HEK293 (cell line): ENCODE results near the gene PTPRN2.

Experiments
- YY1 ChIP-seq: fragments of 450-650 bp; formaldehyde crosslinking; IDR thresholded peaks from 2 replicates; pipeline ENCODE4 v1.5.1; 2018; ENCODE audit warnings: missing biosample characterization, missing genetic modification characterization
- ZNF223 ChIP-seq: fragments of 450-650 bp; formaldehyde crosslinking; IDR thresholded peaks from 2 replicates; pipeline ENCODE4 v1.5.1; 2016; ENCODE audit warnings: missing biosample characterization, missing genetic modification characterization
- ZNF350 ChIP-seq: fragments of 450-650 bp; formaldehyde crosslinking; IDR thresholded peaks from 2 replicates; pipeline ENCODE4 v1.5.0; 2017; ENCODE audit warnings: missing biosample characterization, mild to moderate bottlenecking, missing genetic modification characterization
- ZNF473 ChIP-seq: fragments of 450-650 bp; formaldehyde crosslinking; IDR thresholded peaks from 2 replicates; pipeline ENCODE4 v1.5.1; 2017; ENCODE audit warnings: missing biosample characterization, missing genetic modification characterization
- ZNF530 ChIP-seq: fragments of 450-650 bp; formaldehyde crosslinking; IDR thresholded peaks from 2 replicates; pipeline ENCODE4 v1.5.1; 2016; ENCODE audit warnings: low read depth, missing biosample characterization, missing genetic modification characterization
- ZNF548 ChIP-seq: fragments of 450-650 bp; formaldehyde crosslinking; IDR thresholded peaks from 2 replicates; pipeline ENCODE4 v1.5.1; 2016; ENCODE audit warnings: missing biosample characterization, missing genetic modification characterization
- ZNF776 ChIP-seq: fragments of 450-650 bp; formaldehyde crosslinking; IDR thresholded peaks from 2 replicates; pipeline ENCODE4 v1.5.0; 2017; ENCODE audit warnings: missing biosample characterization, missing genetic modification characterization, borderline replicate concordance
- ZNF785 ChIP-seq: fragments of 450-650 bp; formaldehyde crosslinking; IDR thresholded peaks from 2 replicates; pipeline ENCODE4 v1.5.1; 2016; ENCODE audit warnings: missing biosample characterization, missing genetic modification characterization
- TF ChIP-seq, protein P1 (sequence below): fragments of 450-650 bp; formaldehyde crosslinking; IDR thresholded peaks from 2 replicates; pipeline ENCODE4 v1.5.1; 2016; ENCODE audit warnings: missing biosample characterization, missing genetic modification characterization
- TF ChIP-seq, protein P2 (sequence below): fragments of 450-650 bp; formaldehyde crosslinking; IDR thresholded peaks from 2 replicates; pipeline ENCODE4 v1.5.1; 2016; ENCODE audit warnings: missing biosample characterization, missing genetic modification characterization
- TF ChIP-seq, protein P3 (sequence below): fragments of 450-650 bp; formaldehyde crosslinking; IDR thresholded peaks from 2 replicates; pipeline ENCODE4 v1.5.1; 2016; ENCODE audit warnings: missing biosample characterization, missing genetic modification characterization
- TF ChIP-seq, protein P4 (sequence below): fragments of 450-650 bp; formaldehyde crosslinking; IDR thresholded peaks from 2 replicates; pipeline ENCODE4 v1.5.1; 2016; ENCODE audit warnings: missing biosample characterization, missing genetic modification characterization, low read depth

DNA sequence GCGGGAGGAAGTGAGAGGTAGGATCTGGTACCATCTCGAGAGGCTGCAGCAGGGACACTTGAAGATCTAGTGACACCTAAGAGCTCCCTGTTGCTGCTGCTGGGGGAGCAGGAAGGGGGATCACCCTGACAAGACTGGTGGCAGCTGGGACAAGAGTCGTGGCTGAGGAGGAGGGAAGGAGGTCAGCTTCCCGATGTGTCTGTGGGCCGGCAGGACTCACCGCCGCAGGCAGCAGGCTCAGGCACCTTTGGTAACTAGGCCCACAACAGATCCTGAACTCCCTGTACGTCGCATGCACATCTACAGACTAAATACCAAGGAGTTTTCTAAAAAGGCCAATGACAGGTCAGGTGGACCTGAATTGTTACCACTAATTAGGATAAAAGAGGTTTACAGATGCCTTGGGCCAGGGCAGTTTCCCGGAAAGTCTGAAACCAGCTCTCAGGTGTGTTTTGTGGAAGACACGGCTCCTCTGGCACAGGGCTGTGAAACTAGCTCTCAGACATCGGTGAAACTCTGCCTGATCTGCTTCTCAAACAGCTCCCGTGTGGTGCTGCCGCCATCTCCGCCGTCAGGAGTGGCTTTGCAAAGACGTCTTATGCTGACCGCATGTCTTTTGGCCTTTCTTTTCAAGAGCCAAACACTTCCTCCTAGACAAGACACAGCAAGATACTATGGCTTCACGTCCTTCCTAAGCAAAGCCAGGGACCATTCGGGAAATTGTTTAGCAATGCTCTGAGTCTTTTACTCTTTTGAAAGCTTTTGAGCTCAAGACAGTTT lies 609.7 kb downstream of the PTPRN2 start:
- TF ChIP-seq ZNF223 (tag by site-specific recombination) (no peak), ZNF350 (tag by site-specific recombination) (no peak), YY1 (tag by site-specific recombination) (no peak), ZNF785 (tag by site-specific recombination) (no peak), ZNF530 (tag by site-specific recombination) (no peak), ZNF776 (no peak), ZNF473 (tag by site-specific recombination) (no peak), ZNF548 (tag by site-specific recombination) (no peak)
- TF ChIP-seq, protein P1, sequence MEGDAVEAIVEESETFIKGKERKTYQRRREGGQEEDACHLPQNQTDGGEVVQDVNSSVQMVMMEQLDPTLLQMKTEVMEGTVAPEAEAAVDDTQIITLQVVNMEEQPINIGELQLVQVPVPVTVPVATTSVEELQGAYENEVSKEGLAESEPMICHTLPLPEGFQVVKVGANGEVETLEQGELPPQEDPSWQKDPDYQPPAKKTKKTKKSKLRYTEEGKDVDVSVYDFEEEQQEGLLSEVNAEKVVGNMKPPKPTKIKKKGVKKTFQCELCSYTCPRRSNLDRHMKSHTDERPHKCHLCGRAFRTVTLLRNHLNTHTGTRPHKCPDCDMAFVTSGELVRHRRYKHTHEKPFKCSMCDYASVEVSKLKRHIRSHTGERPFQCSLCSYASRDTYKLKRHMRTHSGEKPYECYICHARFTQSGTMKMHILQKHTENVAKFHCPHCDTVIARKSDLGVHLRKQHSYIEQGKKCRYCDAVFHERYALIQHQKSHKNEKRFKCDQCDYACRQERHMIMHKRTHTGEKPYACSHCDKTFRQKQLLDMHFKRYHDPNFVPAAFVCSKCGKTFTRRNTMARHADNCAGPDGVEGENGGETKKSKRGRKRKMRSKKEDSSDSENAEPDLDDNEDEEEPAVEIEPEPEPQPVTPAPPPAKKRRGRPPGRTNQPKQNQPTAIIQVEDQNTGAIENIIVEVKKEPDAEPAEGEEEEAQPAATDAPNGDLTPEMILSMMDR (tag by site-specific recombination) = no peak
- TF ChIP-seq, protein P2, sequence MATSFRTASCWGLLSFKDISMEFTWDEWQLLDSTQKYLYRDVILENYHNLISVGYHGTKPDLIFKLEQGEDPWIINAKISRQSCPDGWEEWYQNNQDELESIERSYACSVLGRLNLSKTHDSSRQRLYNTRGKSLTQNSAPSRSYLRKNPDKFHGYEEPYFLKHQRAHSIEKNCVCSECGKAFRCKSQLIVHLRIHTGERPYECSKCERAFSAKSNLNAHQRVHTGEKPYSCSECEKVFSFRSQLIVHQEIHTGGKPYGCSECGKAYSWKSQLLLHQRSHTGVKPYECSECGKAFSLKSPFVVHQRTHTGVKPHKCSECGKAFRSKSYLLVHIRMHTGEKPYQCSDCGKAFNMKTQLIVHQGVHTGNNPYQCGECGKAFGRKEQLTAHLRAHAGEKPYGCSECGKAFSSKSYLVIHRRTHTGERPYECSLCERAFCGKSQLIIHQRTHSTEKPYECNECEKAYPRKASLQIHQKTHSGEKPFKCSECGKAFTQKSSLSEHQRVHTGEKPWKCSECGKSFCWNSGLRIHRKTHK = no peak
- TF ChIP-seq, protein P3, sequence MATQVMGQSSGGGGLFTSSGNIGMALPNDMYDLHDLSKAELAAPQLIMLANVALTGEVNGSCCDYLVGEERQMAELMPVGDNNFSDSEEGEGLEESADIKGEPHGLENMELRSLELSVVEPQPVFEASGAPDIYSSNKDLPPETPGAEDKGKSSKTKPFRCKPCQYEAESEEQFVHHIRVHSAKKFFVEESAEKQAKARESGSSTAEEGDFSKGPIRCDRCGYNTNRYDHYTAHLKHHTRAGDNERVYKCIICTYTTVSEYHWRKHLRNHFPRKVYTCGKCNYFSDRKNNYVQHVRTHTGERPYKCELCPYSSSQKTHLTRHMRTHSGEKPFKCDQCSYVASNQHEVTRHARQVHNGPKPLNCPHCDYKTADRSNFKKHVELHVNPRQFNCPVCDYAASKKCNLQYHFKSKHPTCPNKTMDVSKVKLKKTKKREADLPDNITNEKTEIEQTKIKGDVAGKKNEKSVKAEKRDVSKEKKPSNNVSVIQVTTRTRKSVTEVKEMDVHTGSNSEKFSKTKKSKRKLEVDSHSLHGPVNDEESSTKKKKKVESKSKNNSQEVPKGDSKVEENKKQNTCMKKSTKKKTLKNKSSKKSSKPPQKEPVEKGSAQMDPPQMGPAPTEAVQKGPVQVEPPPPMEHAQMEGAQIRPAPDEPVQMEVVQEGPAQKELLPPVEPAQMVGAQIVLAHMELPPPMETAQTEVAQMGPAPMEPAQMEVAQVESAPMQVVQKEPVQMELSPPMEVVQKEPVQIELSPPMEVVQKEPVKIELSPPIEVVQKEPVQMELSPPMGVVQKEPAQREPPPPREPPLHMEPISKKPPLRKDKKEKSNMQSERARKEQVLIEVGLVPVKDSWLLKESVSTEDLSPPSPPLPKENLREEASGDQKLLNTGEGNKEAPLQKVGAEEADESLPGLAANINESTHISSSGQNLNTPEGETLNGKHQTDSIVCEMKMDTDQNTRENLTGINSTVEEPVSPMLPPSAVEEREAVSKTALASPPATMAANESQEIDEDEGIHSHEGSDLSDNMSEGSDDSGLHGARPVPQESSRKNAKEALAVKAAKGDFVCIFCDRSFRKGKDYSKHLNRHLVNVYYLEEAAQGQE = no peak
- TF ChIP-seq, protein P4, sequence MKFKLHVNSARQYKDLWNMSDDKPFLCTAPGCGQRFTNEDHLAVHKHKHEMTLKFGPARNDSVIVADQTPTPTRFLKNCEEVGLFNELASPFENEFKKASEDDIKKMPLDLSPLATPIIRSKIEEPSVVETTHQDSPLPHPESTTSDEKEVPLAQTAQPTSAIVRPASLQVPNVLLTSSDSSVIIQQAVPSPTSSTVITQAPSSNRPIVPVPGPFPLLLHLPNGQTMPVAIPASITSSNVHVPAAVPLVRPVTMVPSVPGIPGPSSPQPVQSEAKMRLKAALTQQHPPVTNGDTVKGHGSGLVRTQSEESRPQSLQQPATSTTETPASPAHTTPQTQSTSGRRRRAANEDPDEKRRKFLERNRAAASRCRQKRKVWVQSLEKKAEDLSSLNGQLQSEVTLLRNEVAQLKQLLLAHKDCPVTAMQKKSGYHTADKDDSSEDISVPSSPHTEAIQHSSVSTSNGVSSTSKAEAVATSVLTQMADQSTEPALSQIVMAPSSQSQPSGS = no peak
